Osteoblast (primary cell): ENCODE results near the gene C11orf86. TPM values are rescaled to one million over a fixed set of nuclear protein-coding genes. Genes with fewer than 3 reads are reported as not detected.

Experiments
- DNase-seq: peaks from one replicate; pipeline ENCODE4 v3.0.0; 2011; ENCODE audit warnings: low spot score, mixed read lengths; ENCODE audit not compliant: insufficient read length; ENCODE audit errors: missing footprints
- H2AFZ ChIP-seq: 2 replicates; pipeline ENCODE4 v1.6.0; 2011; ENCODE audit warnings: mild to moderate bottlenecking, low read length
- H3K27ac ChIP-seq: 2 replicates; pipeline ENCODE4 v1.5.1; 2011; ENCODE audit warnings: mild to moderate bottlenecking, low read depth, low read length, moderate library complexity
- H3K27me3 ChIP-seq: 2 replicates; pipeline ENCODE4 v1.6.0; 2012; ENCODE audit warnings: mild to moderate bottlenecking, control low read depth, inconsistent platforms, low read length, moderate library complexity; ENCODE audit not compliant: insufficient read depth
- H3K36me3 ChIP-seq: 2 replicates; pipeline ENCODE4 v1.5.1; 2011; ENCODE audit warnings: mild to moderate bottlenecking, low read length, control low read depth, moderate library complexity; ENCODE audit not compliant: insufficient read depth
- H3K4me1 ChIP-seq: 2 replicates; pipeline ENCODE4 v1.5.1; 2011; ENCODE audit warnings: mild to moderate bottlenecking, low read length, control low read depth, moderate library complexity; ENCODE audit not compliant: insufficient read depth
- H3K4me2 ChIP-seq: 2 replicates; pipeline ENCODE4 v1.6.0; 2011; ENCODE audit warnings: mild to moderate bottlenecking, low read length; ENCODE audit not compliant: insufficient read depth
- H3K4me3 ChIP-seq: fragments of 200-600 bp; sonication (generic); 3 replicates; pipeline ENCODE4 v1.5.1; 2012; ENCODE audit warnings: mild to moderate bottlenecking, low read length, inconsistent platforms; ENCODE audit not compliant: insufficient read depth
- H3K79me2 ChIP-seq: 2 replicates; pipeline ENCODE4 v1.6.0; 2012; ENCODE audit warnings: mild to moderate bottlenecking, low read length, control low read depth, inconsistent platforms; ENCODE audit not compliant: insufficient read depth
- H3K9me3 ChIP-seq: 2 replicates; pipeline ENCODE4 v1.5.1; 2011; ENCODE audit warnings: low read depth, low read length, control low read depth
- H4K20me1 ChIP-seq: 2 replicates; pipeline ENCODE4 v1.6.0; 2012; ENCODE audit warnings: mild to moderate bottlenecking, low read length, control low read depth; ENCODE audit not compliant: insufficient read depth
- total RNA-seq: library from RNA; depleted of rRNA; stranded (reverse); fragments of >200 nt; gene quantifications from 2 replicates; pipeline ENCODE4 v1.2.3, GENCODE V29; 2012
- TF ChIP-seq, protein P1 (sequence below): IDR thresholded peaks from 2 replicates; pipeline ENCODE4 v1.5.1; 2011; ENCODE audit warnings: mild to moderate bottlenecking, low read depth, low read length, moderate library complexity; ENCODE audit errors: extremely low read depth

Gene C11orf86
- total RNA-seq, 1 donor = not detected

DNA sequence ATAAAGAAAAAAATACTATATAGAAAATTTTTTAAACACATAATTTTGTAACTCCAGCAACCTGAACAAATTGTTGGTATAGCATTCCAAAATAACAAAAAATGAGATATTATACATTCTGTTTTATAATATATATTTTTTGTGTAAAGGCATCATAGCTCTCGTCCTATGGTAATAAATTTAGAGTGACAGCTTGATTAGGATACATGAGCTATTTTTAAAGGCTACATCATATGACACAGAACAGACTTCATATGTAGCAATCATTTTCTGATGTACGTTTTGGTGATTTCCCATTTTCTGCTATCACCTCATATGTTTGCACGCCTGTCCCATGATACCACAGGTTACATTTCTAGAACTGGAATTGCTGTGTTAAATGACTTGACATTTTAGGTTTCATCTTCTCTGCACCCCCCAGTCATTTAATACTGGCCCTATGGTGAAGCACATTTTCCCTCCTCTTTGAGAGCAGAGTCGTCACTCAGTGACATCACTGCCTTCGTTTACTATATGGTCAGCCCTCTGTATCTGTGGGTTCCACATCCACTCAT, 36.4 kb upstream of the C11orf86 start:
- H3K9me3 ChIP-seq = no peaks in the 10 kb centered on the region
- H2AFZ ChIP-seq = no peak overlapping the region
- TF ChIP-seq, protein P1, sequence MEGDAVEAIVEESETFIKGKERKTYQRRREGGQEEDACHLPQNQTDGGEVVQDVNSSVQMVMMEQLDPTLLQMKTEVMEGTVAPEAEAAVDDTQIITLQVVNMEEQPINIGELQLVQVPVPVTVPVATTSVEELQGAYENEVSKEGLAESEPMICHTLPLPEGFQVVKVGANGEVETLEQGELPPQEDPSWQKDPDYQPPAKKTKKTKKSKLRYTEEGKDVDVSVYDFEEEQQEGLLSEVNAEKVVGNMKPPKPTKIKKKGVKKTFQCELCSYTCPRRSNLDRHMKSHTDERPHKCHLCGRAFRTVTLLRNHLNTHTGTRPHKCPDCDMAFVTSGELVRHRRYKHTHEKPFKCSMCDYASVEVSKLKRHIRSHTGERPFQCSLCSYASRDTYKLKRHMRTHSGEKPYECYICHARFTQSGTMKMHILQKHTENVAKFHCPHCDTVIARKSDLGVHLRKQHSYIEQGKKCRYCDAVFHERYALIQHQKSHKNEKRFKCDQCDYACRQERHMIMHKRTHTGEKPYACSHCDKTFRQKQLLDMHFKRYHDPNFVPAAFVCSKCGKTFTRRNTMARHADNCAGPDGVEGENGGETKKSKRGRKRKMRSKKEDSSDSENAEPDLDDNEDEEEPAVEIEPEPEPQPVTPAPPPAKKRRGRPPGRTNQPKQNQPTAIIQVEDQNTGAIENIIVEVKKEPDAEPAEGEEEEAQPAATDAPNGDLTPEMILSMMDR = no peak
- no peak overlapping the region for H3K4me2 ChIP-seq
- no peak for DNase-seq
- H3K4me3 ChIP-seq = no peak overlapping the region
- no peaks in the 10 kb centered on the region for H3K27me3 ChIP-seq
- H3K36me3 ChIP-seq = no peaks in the 10 kb centered on the region
- H3K4me1 ChIP-seq = no peaks in the 10 kb centered on the region
- no peak overlapping the region for H3K27ac ChIP-seq
- no peaks in the 10 kb centered on the region for H4K20me1 ChIP-seq
- no peaks in the 10 kb centered on the region for H3K79me2 ChIP-seq

DNA sequence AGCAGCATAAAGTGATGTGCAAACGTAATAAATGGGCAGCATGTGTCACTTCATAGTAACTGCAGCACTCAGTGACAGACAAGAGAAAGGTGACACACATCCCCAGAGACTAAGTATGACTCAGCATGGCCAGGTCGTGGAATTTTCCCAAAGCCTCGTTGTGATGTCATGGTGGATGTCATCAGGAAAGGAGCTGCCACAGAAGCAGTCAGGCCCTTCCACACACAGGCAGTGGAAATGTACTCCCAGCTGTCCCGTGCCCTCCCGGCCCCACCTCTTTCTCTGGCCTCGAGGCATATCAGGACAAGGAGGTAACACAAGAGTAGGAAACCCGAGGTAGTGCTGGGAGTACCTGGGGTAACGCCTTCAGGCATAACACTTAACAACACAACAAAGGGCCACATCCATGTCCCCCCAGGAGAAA, 25.0 kb upstream of the C11orf86 start:
- no peak overlapping the region for H3K4me3 ChIP-seq
- no peaks in the 10 kb centered on the region for H3K9me3 ChIP-seq
- H3K4me2 ChIP-seq = no peak overlapping the region
- peak; percentile 84 for DNase-seq
- H3K79me2 ChIP-seq = peaks cover 3% of the 10 kb centered on the region
- peak overlapping the region; percentile 2 for H2AFZ ChIP-seq
- peaks cover 3% of the 10 kb centered on the region for H4K20me1 ChIP-seq
- TF ChIP-seq, protein P1 = no peak
- H3K36me3 ChIP-seq = peaks cover 6% of the 10 kb centered on the region
- H3K27ac ChIP-seq = peak overlapping the region; percentile 36
- H3K27me3 ChIP-seq = no peaks in the 10 kb centered on the region
- H3K4me1 ChIP-seq = peaks cover 8% of the 10 kb centered on the region

- TF ChIP-seq, protein P1 = no peak
- Histone ChIP-seq H3K79me2 (peaks cover 5% of the 10 kb centered on the region), H4K20me1 (peaks cover 3% of the 10 kb centered on the region), H3K27me3 (no peaks in the 10 kb centered on the region), H2AFZ (no peak overlapping the region), H3K9me3 (no peaks in the 10 kb centered on the region), H3K36me3 (peaks cover 9% of the 10 kb centered on the region), H3K27ac (no peak overlapping the region), H3K4me2 (no peak overlapping the region), H3K4me3 (no peak overlapping the region), H3K4me1 (peaks cover 8% of the 10 kb centered on the region)
- no peak for DNase-seq
Observed at GRCh38 chr11:66951135-66951534, 24.0 kb upstream of the C11orf86 start.

DNA sequence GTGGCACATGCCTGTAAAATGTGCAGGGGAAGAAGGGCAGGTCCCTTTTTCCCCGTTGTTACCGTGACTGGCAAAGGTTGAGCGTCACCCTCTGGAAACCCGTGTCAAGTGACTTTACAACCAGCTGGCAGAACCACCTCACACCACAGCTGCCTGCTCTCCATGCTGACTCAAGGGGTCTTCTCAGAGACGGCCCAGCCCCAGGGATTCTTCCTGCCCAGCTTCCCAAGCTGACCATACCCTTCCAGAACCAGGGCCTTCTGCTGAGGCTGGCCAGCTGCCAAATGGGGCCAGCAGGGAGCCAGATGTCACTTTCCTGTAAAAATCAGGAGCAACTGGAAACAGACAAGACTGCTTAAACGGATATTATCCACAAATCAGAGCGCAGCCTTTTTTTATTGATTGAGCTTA, 23.2 kb upstream of the C11orf86 start:
- H2AFZ ChIP-seq = no peak overlapping the region
- TF ChIP-seq, protein P1 = no peak
- no peaks in the 10 kb centered on the region for H3K27me3 ChIP-seq
- H3K9me3 ChIP-seq = no peaks in the 10 kb centered on the region
- H3K4me1 ChIP-seq = peaks cover 14% of the 10 kb centered on the region
- H3K4me2 ChIP-seq = no peak overlapping the region
- H3K36me3 ChIP-seq = peaks cover 4% of the 10 kb centered on the region
- H3K4me3 ChIP-seq = no peak overlapping the region
- peaks cover 5% of the 10 kb centered on the region for H3K79me2 ChIP-seq
- DNase-seq = no peak
- H3K27ac ChIP-seq = no peak overlapping the region
- peaks cover 3% of the 10 kb centered on the region for H4K20me1 ChIP-seq
